ENCODE measurements around the gene SMAD5. TPM values are rescaled to one million over a fixed set of nuclear protein-coding genes. Genes with fewer than 3 reads are reported as not detected.
A peak's percentile ranks its signal among the peaks of the same experiment; 100 is the strongest.

SMAD5 gene
- total and polyA plus RNA-seq, 2 of the 8 experiments (the other 6 are each of a cell fraction or from before 2014, with no cell fraction given), result 30.2 to 60.5 TPM

GRCh38 chr5:136132557-136133221 lies at the start of gene SMAD5 (continued):
- TF ChIP-seq MAX (IDR thresholded peaks at IDR 0.05) (peak; percentile 88), SUZ12 (IDR thresholded peaks at IDR 0.05; ENCODE audit: low read length) (no peak), CTCF (IDR thresholded peaks at IDR 0.05; ENCODE audit: control extremely low read depth in 1 of 3, insufficient read depth in 1 of 3, low read depth in 1 of 3, low read length in 3 of 3) (peak in 1 of 3 experiments; percentile 13; a peak in 1 of 4 replicates), SP2 (IDR thresholded peaks at IDR 0.05; ENCODE audit: low read length) (no peak), CHD7 (IDR thresholded peaks at IDR 0.05; ENCODE audit: insufficient replicate concordance, low read length) (no peak)

Data from H1 (cell line).